NCI-H345 treated with DMSO at 0.1 percent for 48 hours (cell line): Measurements from ENCODE around the gene GXYLT1.
"Not testable (repeated sequence)": the region's sequence is repeated elsewhere in the genome, so short reads cannot be mapped to it uniquely, and the experiment has no call there.

Source experiments
- DNase-seq: peaks from one replicate; lab custom pipeline; 2025; ENCODE audit not compliant: unreplicated experiment; lab: John Stamatoyannopoulos, UW

The GXYLT1 gene

GRCh38 chr12:42103155-42103554, 41.5 kb downstream of the GXYLT1 start:
- DNase-seq = no peak

DNA sequence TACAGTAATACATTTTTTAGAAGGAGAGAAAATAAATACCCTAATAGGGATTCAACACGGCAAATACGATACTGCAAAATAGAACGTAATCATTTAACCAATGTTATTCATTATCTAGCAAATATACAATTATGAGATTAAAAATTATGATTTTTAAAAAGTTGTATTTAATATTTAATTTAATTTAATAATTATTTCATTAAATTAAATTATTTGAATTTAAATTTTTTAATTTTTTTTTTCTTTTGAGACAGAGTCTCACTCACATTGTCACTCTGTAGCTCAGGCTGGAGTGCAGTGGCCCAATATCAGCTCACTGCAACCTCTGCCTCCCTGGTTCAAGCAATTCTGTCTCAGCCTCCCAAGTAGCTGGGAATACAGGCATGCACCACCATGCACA, 42.0 kb downstream of the GXYLT1 start:
- DNase-seq = no peak

GRCh38 chr12:42099433-42099832, 45.2 kb downstream of the GXYLT1 start:
- DNase-seq = no peak

DNA sequence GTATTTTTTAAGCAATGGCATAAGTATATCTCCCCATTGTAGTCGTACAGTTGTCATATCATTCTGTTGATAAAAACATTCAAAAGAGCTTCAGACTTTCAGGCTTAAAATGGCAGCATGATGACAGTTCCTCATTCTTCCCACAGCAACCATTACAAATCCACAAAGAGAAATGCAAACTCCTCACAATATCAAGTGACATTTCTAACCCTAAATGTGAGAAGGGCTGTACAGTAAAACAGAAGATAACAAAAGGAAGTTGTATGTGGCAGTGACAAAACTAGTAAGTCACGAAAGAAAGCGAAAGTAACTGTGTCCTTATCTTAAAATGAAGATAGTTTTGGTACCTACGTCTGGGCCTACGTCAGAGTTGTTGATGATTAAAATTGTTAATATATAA, 46.7 kb downstream of the GXYLT1 start:
- no peak for DNase-seq

- no peak for DNase-seq
Observed at GRCh38 chr12:42094277-42094676, 50.4 kb downstream of the GXYLT1 start.

- no peak for DNase-seq
Observed at GRCh38 chr12:42091769-42092168, 52.9 kb downstream of the GXYLT1 start.

- DNase-seq = no peak
Observed at GRCh38 chr12:42090899-42091298, 53.8 kb downstream of the GXYLT1 start.

- no peak for DNase-seq
Observed at GRCh38 chr12:42086031-42086430, 58.6 kb downstream of the GXYLT1 start.

DNA sequence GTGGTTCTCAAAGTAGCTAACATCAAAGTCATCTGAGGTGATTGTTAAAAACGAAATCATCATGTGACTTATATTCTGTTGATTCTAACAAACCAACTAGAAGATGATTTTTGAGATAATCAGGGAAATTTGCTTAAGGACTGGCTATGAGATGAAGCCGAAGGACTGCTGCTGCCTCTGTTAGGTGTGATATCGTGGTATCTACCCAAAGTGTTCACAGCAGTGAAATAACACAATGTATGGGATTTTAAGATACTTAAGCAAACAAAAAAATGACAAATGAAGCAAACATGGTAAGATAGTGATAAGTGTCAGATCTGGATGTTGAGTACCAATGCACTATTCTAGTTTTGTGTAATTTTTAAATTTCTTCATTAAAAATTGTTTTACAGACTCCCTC, 59.1 kb downstream of the GXYLT1 start:
- no peak for DNase-seq

GRCh38 chr12:42084522-42084921, 60.2 kb downstream of the GXYLT1 start:
- no peak for DNase-seq

DNA sequence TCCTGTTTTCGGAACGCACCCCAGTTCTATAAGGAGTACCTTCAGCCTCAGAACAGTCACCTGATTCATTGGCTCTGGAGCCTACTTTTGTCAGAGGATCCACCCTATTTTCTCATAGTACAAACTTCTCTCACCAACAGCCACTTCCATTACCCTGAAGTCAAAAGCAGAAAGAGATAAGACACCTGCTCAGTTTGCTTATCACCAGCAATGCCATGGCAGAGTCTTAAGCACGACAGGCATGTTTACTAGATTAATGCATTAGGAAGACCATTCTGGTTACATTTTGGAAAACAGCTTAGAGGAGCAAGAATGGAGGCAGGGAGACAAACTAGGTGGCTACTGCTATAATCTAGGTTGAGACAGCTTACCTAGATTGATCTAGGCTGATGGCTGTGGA, 67.7 kb downstream of the GXYLT1 start:
- DNase-seq = no peak

DNA sequence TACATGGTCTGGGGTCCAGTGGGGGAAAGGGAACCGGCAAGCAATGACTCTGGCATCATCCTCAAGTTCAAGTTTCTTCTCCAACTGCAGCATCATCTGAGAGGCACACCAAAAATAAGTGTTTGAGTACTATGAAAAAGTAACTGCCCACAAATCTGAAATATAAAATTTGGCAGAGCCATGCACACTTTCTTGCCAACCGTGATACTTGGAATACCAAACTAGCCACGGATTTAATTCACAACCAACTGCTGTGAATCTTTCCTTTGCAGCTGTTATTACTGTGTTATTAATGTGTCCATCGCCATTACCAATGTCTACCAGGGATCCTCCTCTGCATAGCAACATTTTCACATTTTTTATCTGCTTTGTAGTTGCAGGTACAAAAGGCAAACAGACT, 74.6 kb downstream of the GXYLT1 start:
- no peak for DNase-seq

- no peak for DNase-seq
Observed at GRCh38 chr12:42059127-42059526, 85.5 kb downstream of the GXYLT1 start.

- DNase-seq = no peak
Observed at GRCh38 chr12:42056130-42056529, 88.5 kb downstream of the GXYLT1 start.

DNA sequence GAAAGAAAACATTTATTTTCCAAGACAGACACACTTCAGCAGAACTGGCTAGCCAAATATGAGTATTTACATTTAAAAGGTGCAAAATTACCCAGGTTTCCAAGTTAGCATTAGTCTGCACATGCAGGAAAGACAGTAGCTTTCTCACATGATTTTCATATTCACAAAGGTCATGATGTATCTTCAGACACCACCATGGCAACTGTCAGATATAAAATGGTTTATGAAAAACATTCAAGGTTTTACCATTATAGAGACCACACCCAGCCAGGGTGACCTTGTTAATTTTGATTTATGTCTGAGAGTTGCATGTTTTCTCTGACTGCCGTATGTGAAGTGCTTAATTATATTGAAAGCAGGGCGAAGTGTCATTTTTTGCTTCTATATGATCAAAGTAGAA, 91.2 kb downstream of the GXYLT1 start:
- no peak for DNase-seq

DNA sequence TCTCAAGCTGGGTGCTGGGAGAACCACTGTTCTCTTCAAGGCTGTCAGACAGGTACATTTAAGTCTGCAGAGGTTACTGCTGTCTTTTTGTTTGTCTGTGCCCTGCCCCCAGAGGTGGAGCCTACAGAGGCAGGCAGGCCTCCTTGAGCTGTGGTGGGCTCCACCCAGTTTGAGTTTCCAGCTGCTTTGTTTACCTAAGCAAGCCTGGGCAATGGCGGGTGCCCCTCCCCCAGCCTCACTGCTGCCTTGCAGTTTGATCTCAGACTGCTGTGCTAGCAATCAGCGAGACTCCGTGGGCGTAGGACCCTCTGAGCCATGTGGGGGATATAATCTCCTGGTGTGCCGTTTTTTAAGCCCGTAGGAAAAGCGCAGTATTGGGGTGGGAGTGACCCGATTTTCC, 95.7 kb downstream of the GXYLT1 start:
- DNase-seq = not testable (repeated sequence)

GRCh38 chr12:42039577-42039976, 105.1 kb downstream of the GXYLT1 start:
- DNase-seq = no peak

DNA sequence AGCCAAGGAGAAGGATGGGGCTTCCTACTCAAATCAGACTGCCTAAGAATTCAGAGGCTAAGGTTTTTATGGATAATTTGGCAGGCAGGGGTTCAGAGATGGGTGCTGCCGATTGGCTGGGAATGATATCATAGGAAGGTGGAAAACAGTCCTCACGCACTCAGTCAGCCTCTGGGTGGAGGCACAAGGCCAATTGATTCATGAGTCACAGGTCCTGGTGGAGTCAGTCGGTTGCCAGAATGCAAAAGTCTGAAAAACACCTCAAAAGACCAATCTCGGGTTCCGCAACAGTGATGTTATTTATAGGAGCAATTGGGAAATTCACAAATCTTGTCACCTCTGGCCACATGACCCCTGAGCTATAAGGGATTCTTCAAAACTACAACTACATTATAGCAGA, 105.5 kb downstream of the GXYLT1 start:
- DNase-seq = no peak

- no peak for DNase-seq
Observed at GRCh38 chr12:42031847-42032564, 112.7 kb downstream of the GXYLT1 start.
